Activated CD8-positive, alpha-beta T cell treated with anti-CD3 and anti-CD28 coated beads, Interleukin-2, amount 10 ng/mL, durations not matched to agents 7 days and 5 days (primary cell): ENCODE results near the gene SYNPO. TPM values are rescaled to one million over a fixed set of nuclear protein-coding genes. Genes with fewer than 3 reads are reported as not detected.

Experiments used
- ATAC-seq: fragments of 150-1000 bp; cut with Tn5 transposase; one replicate; pipeline ENCODE4 v1.10.0; 2021; ENCODE audit warnings: moderate library complexity
- CTCF ChIA-PET: fragments of 350-600 bp; sonication (Branson Sonifier 250); formaldehyde crosslinking; loops from one replicate; lab custom pipeline; 2021; ENCODE audit warnings: antibody characterized with exemption; lab: Charles Lee
- POLR2A ChIA-PET: fragments of 350-600 bp; sonication (Branson Sonifier 250); formaldehyde crosslinking; loops from one replicate; lab custom pipeline; 2021; ENCODE audit warnings: antibody characterized with exemption; lab: Charles Lee
- DNase-seq: peaks from one replicate; pipeline ENCODE4 v3.0.0-alpha.2; 2020
- H3K27ac Mint-ChIP-seq: one replicate; pipeline ENCODE4 v1.8.0; 2021; ENCODE audit warnings: mild to moderate bottlenecking, mixed read lengths
- H3K27me3 Mint-ChIP-seq: one replicate; pipeline ENCODE4 v1.8.0; 2021; ENCODE audit warnings: low read depth, mixed read lengths
- H3K36me3 Mint-ChIP-seq: one replicate; pipeline ENCODE4 v1.8.0; 2021; ENCODE audit warnings: low read depth, mixed read lengths
- H3K4me1 Mint-ChIP-seq: one replicate; pipeline ENCODE4 v1.8.0; 2021; ENCODE audit warnings: low read depth, mixed read lengths
- H3K4me3 Mint-ChIP-seq: one replicate; pipeline ENCODE4 v1.8.0; 2021; ENCODE audit warnings: mild to moderate bottlenecking, mixed read lengths
- H3K9me3 Mint-ChIP-seq: one replicate; pipeline ENCODE4 v1.8.0; 2022; ENCODE audit warnings: mixed read lengths; ENCODE audit not compliant: insufficient read depth
- total RNA-seq, 2 experiments: library from RNA; stranded (reverse); gene quantifications; one replicate each; pipeline ENCODE4 v1.2.3, GENCODE V29; 2021

SYNPO gene
- total RNA-seq, 2 experiments from 2014 or later: 0.10 TPM; not detected in 1

DNA sequence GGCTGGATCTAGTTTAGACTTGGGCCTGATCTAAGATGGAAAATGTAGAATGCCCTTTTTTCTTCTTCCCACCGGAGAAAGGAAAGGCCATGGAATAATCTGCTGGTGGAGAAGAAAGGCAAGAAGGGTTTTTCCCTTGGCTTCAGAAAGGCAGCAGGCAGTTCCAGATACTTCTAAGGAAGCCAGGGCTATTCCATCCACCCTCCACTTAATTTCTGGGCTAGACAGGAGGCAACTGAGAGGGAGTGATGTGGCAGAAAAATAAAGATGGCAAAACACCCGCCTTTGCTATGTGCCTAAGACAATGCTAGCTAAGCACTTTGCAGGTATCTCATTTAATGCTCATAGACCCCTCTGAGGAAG is 30.5 kb downstream of the SYNPO start:
- CTCF ChIA-PET: interaction anchor here (1.2 kb wide), 1 partner anchor 176 kb away, joined by 3 read pairs; the partner anchor contains the start of gene IRGM
- H3K27me3 Mint-ChIP-seq: peaks cover 25% of the 10 kb centered on the region
- no peak overlapping the region for H3K27ac Mint-ChIP-seq
- peaks cover 8% of the 10 kb centered on the region for H3K4me1 Mint-ChIP-seq
- POLR2A ChIA-PET: interaction anchor here (0.9 kb wide), 1 partner anchor 30 kb away, joined by 3 read pairs; the partner anchor contains the start of gene RBM22
- no peak overlapping the region for H3K4me3 Mint-ChIP-seq
- H3K36me3 Mint-ChIP-seq: no peaks in the 10 kb centered on the region
- H3K9me3 Mint-ChIP-seq: no peaks in the 10 kb centered on the region
- DNase-seq (no peak), ATAC-seq (no peak)

GRCh38 chr5:150671509-150672236 is 31.2 kb downstream of the SYNPO start:
- no peak for DNase-seq
- peak; percentile 54 for ATAC-seq
- Mint-ChIP-seq H3K4me3 (peak overlapping the region; percentile 68), H3K27me3 (peaks cover 25% of the 10 kb centered on the region), H3K36me3 (no peaks in the 10 kb centered on the region), H3K9me3 (no peaks in the 10 kb centered on the region), H3K4me1 (peaks cover 8% of the 10 kb centered on the region), H3K27ac (no peak overlapping the region)
- ChIA-PET POLR2A (no interaction called here), CTCF (interaction anchor here (0.9 to 1.6 kb wide), 3 partner anchors 40 to 175 kb away, joined by 3 to 4 read pairs (median 3); partner anchors contain the start of gene IRGM)

DNA sequence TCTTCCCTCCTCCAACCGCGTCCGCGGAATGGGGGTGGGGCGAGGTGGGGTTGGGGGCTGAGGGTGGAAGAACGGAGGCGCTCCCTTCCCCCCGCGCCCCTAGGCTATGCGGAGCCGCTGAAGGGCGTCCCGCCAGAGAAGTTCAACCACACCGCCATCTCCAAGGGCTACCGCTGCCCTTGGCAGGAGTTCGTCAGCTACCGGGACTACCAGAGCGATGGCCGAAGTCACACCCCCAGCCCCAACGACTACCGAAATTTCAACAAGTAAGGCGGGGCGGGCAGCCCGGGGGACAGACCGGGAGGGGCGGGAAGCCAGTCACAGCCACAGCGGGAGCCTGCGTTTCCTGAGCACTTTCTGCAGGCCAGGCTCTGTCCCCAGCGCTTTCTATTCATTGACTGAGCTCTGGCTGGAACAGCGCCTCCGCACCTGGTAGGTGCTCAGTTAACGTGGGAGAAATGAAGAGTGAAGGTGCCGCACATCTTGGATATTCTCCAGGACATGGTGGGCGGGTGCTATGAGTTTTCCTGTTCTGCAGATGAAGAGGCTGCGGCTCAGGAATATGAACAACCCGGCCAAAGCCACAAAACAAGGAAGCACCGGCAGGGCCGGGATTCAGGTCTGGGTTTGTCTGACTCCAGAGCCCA is 31.9 kb downstream of the SYNPO start:
- ChIA-PET CTCF (interaction anchor here (0.9 to 1.6 kb wide), 2 partner anchors 41 to 112 kb away, joined by 3 to 4 read pairs; no protein-coding TSS in a partner anchor), POLR2A (interaction anchor here (1.4 kb wide), 1 partner anchor 15 kb away, joined by 3 read pairs; no protein-coding TSS in a partner anchor)
- ATAC-seq: peak; percentile 73
- Mint-ChIP-seq H3K4me1 (peaks cover 8% of the 10 kb centered on the region), H3K4me3 (peak overlapping the region; percentile 68), H3K27me3 (peaks cover 25% of the 10 kb centered on the region), H3K9me3 (no peaks in the 10 kb centered on the region), H3K36me3 (no peaks in the 10 kb centered on the region), H3K27ac (no peak overlapping the region)
- DNase-seq: peak; percentile 43

DNA sequence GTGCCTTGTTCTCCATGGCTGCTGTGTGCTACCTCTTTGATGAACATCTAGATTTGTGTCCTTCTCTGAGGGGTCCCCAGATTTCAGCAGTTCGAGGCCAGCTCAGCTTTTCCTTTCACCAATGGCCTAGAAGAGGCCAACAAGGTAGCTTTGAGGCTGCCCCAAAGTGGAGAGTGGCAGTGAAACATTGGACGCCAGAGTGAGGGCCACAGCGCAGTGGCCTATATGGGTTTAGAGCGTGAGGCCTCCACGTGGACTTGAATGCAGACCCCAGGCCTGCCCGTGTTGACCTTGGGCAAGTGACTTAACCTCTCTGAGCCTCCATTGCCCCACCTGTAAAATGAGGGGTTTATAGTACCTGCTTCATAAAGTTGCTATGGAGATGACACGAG is 32.4 kb downstream of the SYNPO start:
- Mint-ChIP-seq H3K9me3 (no peaks in the 10 kb centered on the region), H3K27me3 (peaks cover 25% of the 10 kb centered on the region), H3K27ac (no peak overlapping the region), H3K4me3 (peak overlapping the region; percentile 68), H3K36me3 (no peaks in the 10 kb centered on the region), H3K4me1 (peaks cover 8% of the 10 kb centered on the region)
- CTCF ChIA-PET: interaction anchor here (1.0 to 1.6 kb wide), 2 partner anchors 41 to 174 kb away, joined by 3 to 4 read pairs; partner anchors contain the start of gene IRGM
- DNase-seq: no peak
- no peak for ATAC-seq
- POLR2A ChIA-PET: interaction anchor here (0.6 to 1.4 kb wide), 2 partner anchors 16 to 615 kb away, joined by 3 read pairs; no protein-coding TSS in a partner anchor

DNA sequence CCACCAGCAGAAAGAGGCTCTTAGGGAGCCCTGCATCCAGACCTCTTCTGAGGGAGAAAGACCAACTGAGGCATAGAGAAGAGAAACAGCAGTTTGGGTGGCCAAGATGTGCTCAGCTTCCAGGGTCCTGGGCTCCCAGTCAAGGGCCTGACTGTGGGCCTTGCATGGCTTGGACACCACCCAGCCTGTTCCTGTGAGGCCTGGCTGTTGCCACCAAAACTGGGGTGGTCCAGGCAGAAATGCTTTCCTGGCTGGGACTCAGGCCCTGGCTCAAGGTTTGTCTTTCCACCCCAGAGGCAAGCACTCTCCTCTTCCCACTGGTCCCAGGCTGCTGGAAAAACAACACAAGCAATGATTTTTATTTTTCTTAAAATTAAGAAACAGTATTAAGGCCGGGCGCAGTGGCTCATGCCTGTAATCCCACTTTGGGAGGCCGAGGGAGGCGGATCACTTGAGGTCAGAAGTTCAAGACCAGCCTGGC is 33.9 kb downstream of the SYNPO start:
- Mint-ChIP-seq H3K36me3 (no peaks in the 10 kb centered on the region), H3K4me3 (no peak overlapping the region), H3K4me1 (peaks cover 8% of the 10 kb centered on the region), H3K27ac (no peak overlapping the region), H3K27me3 (peaks cover 24% of the 10 kb centered on the region), H3K9me3 (no peaks in the 10 kb centered on the region)
- CTCF ChIA-PET: no interaction called here
- DNase-seq (no peak), ATAC-seq (no peak)
- POLR2A ChIA-PET: no interaction called here

GRCh38 chr5:150675069-150675468 is 34.6 kb downstream of the SYNPO start:
- H3K27ac Mint-ChIP-seq: no peak overlapping the region
- POLR2A ChIA-PET: interaction anchor here (1.2 kb wide), 1 partner anchor 26 kb away, joined by 3 read pairs; the partner anchor contains the start of gene RBM22
- H3K4me1 Mint-ChIP-seq: peaks cover 8% of the 10 kb centered on the region
- H3K4me3 Mint-ChIP-seq: no peak overlapping the region
- DNase-seq (no peak), ATAC-seq (no peak)
- no peaks in the 10 kb centered on the region for H3K36me3 Mint-ChIP-seq
- CTCF ChIA-PET: no interaction called here
- H3K9me3 Mint-ChIP-seq: no peaks in the 10 kb centered on the region
- peaks cover 20% of the 10 kb centered on the region for H3K27me3 Mint-ChIP-seq

DNA sequence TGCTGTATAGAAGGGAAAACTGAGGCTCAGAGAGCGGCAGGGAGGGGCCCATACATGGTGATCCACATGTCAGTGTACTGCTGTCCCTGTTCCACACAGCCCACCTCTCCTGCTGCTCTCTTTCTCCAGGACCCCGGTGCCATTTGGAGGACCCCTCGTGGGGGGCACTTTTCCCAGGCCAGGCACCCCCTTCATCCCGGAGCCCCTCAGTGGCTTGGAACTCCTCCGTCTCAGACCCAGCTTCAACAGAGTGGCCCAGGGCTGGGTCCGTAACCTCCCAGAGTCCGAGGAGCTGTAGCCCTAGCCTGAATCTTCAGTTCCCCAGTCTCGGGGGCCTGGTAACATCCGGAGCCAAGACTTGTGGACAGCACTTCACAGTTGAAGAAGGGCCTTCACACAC is 36.1 kb downstream of the SYNPO start:
- Mint-ChIP-seq H3K27me3 (peaks cover 5% of the 10 kb centered on the region), H3K4me1 (peaks cover 8% of the 10 kb centered on the region), H3K9me3 (no peaks in the 10 kb centered on the region), H3K4me3 (no peak overlapping the region), H3K27ac (no peak overlapping the region), H3K36me3 (no peaks in the 10 kb centered on the region)
- CTCF ChIA-PET: interaction anchor here (0.7 kb wide), 1 partner anchor 21 kb away, joined by 3 read pairs; no protein-coding TSS in a partner anchor
- ATAC-seq (no peak), DNase-seq (no peak)
- POLR2A ChIA-PET: no interaction called here

- DNase-seq: no peak
- H3K27me3 Mint-ChIP-seq: no peaks in the 10 kb centered on the region
- H3K4me1 Mint-ChIP-seq: no peaks in the 10 kb centered on the region
- no peak overlapping the region for H3K27ac Mint-ChIP-seq
- ChIA-PET CTCF (interaction anchor here (1.0 to 1.3 kb wide), 2 partner anchors 10 to 15 kb away, joined by 3 to 5 read pairs; no protein-coding TSS in a partner anchor), POLR2A (no interaction called here)
- no peaks in the 10 kb centered on the region for H3K9me3 Mint-ChIP-seq
- H3K36me3 Mint-ChIP-seq: peaks cover 41% of the 10 kb centered on the region
- no peak overlapping the region for H3K4me3 Mint-ChIP-seq
- no peak for ATAC-seq
Measured at GRCh38 chr5:150689120-150689519, 48.7 kb downstream of the SYNPO start.

GRCh38 chr5:150690760-150691159 is 50.3 kb downstream of the SYNPO start:
- no peak for ATAC-seq
- ChIA-PET POLR2A (interaction anchor here (1.1 kb wide), 1 partner anchor 67 kb away, joined by 3 read pairs; no protein-coding TSS in a partner anchor), CTCF (no interaction called here)
- no peaks in the 10 kb centered on the region for H3K4me1 Mint-ChIP-seq
- H3K36me3 Mint-ChIP-seq: peaks cover 56% of the 10 kb centered on the region
- no peaks in the 10 kb centered on the region for H3K27me3 Mint-ChIP-seq
- H3K4me3 Mint-ChIP-seq: no peak overlapping the region
- H3K9me3 Mint-ChIP-seq: no peaks in the 10 kb centered on the region
- no peak overlapping the region for H3K27ac Mint-ChIP-seq
- no peak for DNase-seq

GRCh38 chr5:150692276-150692675 is 51.8 kb downstream of the SYNPO start:
- DNase-seq (no peak), ATAC-seq (no peak)
- POLR2A ChIA-PET: no interaction called here
- Mint-ChIP-seq H3K9me3 (no peaks in the 10 kb centered on the region), H3K27me3 (no peaks in the 10 kb centered on the region), H3K4me1 (no peaks in the 10 kb centered on the region), H3K27ac (no peak overlapping the region), H3K36me3 (peaks cover 62% of the 10 kb centered on the region), H3K4me3 (no peak overlapping the region)
- CTCF ChIA-PET: interaction anchor here (1.4 kb wide), 1 partner anchor 9 kb away, joined by 5 read pairs; the partner anchor contains the start of gene RBM22

DNA sequence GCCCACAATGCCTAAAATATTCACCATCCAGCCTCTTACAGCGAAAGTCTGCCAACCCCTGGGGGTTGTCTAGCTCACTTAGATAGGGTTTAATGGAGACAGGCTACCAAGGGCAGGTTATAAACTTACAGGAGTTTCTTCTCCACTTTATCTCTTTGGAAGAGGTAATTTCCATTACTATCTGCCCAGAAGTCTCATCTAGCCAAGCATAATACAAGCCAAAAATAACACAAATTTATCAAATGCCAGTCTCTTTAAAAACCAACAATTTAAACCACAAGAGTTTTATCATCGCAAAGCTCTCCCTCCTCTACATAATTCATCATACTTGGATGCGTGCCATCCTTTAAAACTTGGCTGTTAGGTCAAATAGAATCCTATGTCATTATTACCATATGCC is 54.2 kb downstream of the SYNPO start:
- Mint-ChIP-seq H3K27me3 (no peaks in the 10 kb centered on the region), H3K9me3 (no peaks in the 10 kb centered on the region), H3K36me3 (peaks cover 67% of the 10 kb centered on the region), H3K4me3 (no peak overlapping the region), H3K27ac (no peak overlapping the region), H3K4me1 (no peaks in the 10 kb centered on the region)
- DNase-seq (no peak), ATAC-seq (no peak)
- ChIA-PET POLR2A (interaction anchor here (1.1 kb wide), 1 partner anchor 89 kb away, joined by 4 read pairs; no protein-coding TSS in a partner anchor), CTCF (interaction anchor here (1.1 to 1.4 kb wide), 2 partner anchors 84 to 152 kb away, joined by 3 to 4 read pairs; partner anchors contain the start of genes IRGM and SMIM3)
